ENCODE results near the gene FSTL4. TPM values are rescaled to one million over a fixed set of nuclear protein-coding genes. Genes with fewer than 3 reads are reported as not detected.

The FSTL4 gene
- polyA plus RNA-seq, 2 donors, result 0.67 to 2.1 TPM

GRCh38 chr5:133599044-133599443 is 13.3 kb downstream of the FSTL4 start:
- H3K27ac ChIP-seq (ENCODE audit: low read depth in 2 of 2, low read length in 1 of 2), result no peak overlapping the region
- WGBS, 2 donors, result 78 to 92% methylated on average over 8 of the region's 8 CpGs
- no peaks in the 10 kb centered on the region for H3K4me1 ChIP-seq (ENCODE audit: control insufficient read depth in 2 of 2, insufficient read depth in 2 of 2, low read length in 1 of 2)
- no peaks in the 10 kb centered on the region for H3K36me3 ChIP-seq (ENCODE audit: control insufficient read depth in 2 of 2, insufficient read depth in 2 of 2, low read length in 1 of 2)
- H3K4me3 ChIP-seq (ENCODE audit: low read depth in 1 of 2, low read length in 2 of 2), result no peak overlapping the region
- H3K27me3 ChIP-seq (ENCODE audit: control insufficient read depth in 1 of 2, insufficient read depth in 2 of 2, low read length in 2 of 2), result no peaks in the 10 kb centered on the region
- H3K9me3 ChIP-seq (ENCODE audit: control insufficient read depth in 2 of 2, insufficient read depth in 1 of 2, low read depth in 1 of 2, low read length in 1 of 2), result no peaks in the 10 kb centered on the region

- H3K9me3 ChIP-seq (ENCODE audit: control insufficient read depth in 2 of 2, insufficient read depth in 1 of 2, low read depth in 1 of 2, low read length in 1 of 2), result no peaks in the 10 kb centered on the region
- no peak overlapping the region for H3K27ac ChIP-seq (ENCODE audit: low read depth in 2 of 2, low read length in 1 of 2)
- H3K36me3 ChIP-seq (ENCODE audit: control insufficient read depth in 2 of 2, insufficient read depth in 2 of 2, low read length in 1 of 2), result no peaks in the 10 kb centered on the region
- no peaks in the 10 kb centered on the region for H3K4me1 ChIP-seq (ENCODE audit: control insufficient read depth in 2 of 2, insufficient read depth in 2 of 2, low read length in 1 of 2)
- no peak overlapping the region for H3K4me3 ChIP-seq (ENCODE audit: low read depth in 1 of 2, low read length in 2 of 2)
- H3K27me3 ChIP-seq (ENCODE audit: control insufficient read depth in 1 of 2, insufficient read depth in 2 of 2, low read length in 2 of 2), result no peaks in the 10 kb centered on the region
- 57 to 83% methylated on average over 5 of the region's 5 CpGs for WGBS, 2 donors
Measured at GRCh38 chr5:133596049-133596448, 16.3 kb downstream of the FSTL4 start.

- no peaks in the 10 kb centered on the region for H3K27me3 ChIP-seq (ENCODE audit: control insufficient read depth in 1 of 2, insufficient read depth in 2 of 2, low read length in 2 of 2)
- H3K4me1 ChIP-seq (ENCODE audit: control insufficient read depth in 2 of 2, insufficient read depth in 2 of 2, low read length in 1 of 2), result no peaks in the 10 kb centered on the region
- no peak overlapping the region for H3K4me3 ChIP-seq (ENCODE audit: low read depth in 1 of 2, low read length in 2 of 2)
- H3K9me3 ChIP-seq (ENCODE audit: control insufficient read depth in 2 of 2, insufficient read depth in 1 of 2, low read depth in 1 of 2, low read length in 1 of 2), result no peaks in the 10 kb centered on the region
- no peaks in the 10 kb centered on the region for H3K36me3 ChIP-seq (ENCODE audit: control insufficient read depth in 2 of 2, insufficient read depth in 2 of 2, low read length in 1 of 2)
- WGBS, 2 donors, result 76 to 77% methylated on average over 5 of the region's 5 CpGs
- no peak overlapping the region for H3K27ac ChIP-seq (ENCODE audit: low read depth in 2 of 2, low read length in 1 of 2)
Measured at GRCh38 chr5:133595465-133595864, 16.9 kb downstream of the FSTL4 start.

GRCh38 chr5:133589286-133589685 is 23.1 kb downstream of the FSTL4 start:
- Histone ChIP-seq H3K4me3 (ENCODE audit: low read depth in 1 of 2, low read length in 2 of 2) (no peak overlapping the region), H3K36me3 (ENCODE audit: control insufficient read depth in 2 of 2, insufficient read depth in 2 of 2, low read length in 1 of 2) (no peaks in the 10 kb centered on the region), H3K9me3 (ENCODE audit: control insufficient read depth in 2 of 2, insufficient read depth in 1 of 2, low read depth in 1 of 2, low read length in 1 of 2) (no peaks in the 10 kb centered on the region), H3K4me1 (ENCODE audit: control insufficient read depth in 2 of 2, insufficient read depth in 2 of 2, low read length in 1 of 2) (no peaks in the 10 kb centered on the region), H3K27me3 (ENCODE audit: control insufficient read depth in 1 of 2, insufficient read depth in 2 of 2, low read length in 2 of 2) (no peaks in the 10 kb centered on the region), H3K27ac (ENCODE audit: low read depth in 2 of 2, low read length in 1 of 2) (no peak overlapping the region)
- 68 to 100% methylated on average over 1 of the region's 1 CpG for WGBS, 2 donors

- WGBS, 2 donors, result 64 to 65% methylated on average over 6 to 7 of the region's 7 CpGs
- Histone ChIP-seq H3K4me1 (ENCODE audit: control insufficient read depth in 2 of 2, insufficient read depth in 2 of 2, low read length in 1 of 2) (peaks cover 4 to 11% of the 10 kb centered on the region in 2 donors), H3K9me3 (ENCODE audit: control insufficient read depth in 2 of 2, insufficient read depth in 1 of 2, low read depth in 1 of 2, low read length in 1 of 2) (no peaks in the 10 kb centered on the region), H3K36me3 (ENCODE audit: control insufficient read depth in 2 of 2, insufficient read depth in 2 of 2, low read length in 1 of 2) (no peaks in the 10 kb centered on the region), H3K27me3 (ENCODE audit: control insufficient read depth in 1 of 2, insufficient read depth in 2 of 2, low read length in 2 of 2) (no peaks in the 10 kb centered on the region), H3K27ac (ENCODE audit: low read depth in 2 of 2, low read length in 1 of 2) (peak overlapping the region in 1 of 2 donors; percentile 73), H3K4me3 (ENCODE audit: low read depth in 1 of 2, low read length in 2 of 2) (peak overlapping the region in 1 of 2 donors; percentile 8)
Measured at GRCh38 chr5:133582971-133583370, 29.4 kb downstream of the FSTL4 start.

- WGBS, 2 donors, result 57 to 67% methylated on average over 5 of the region's 5 CpGs
- Histone ChIP-seq H3K9me3 (ENCODE audit: control insufficient read depth in 2 of 2, insufficient read depth in 1 of 2, low read depth in 1 of 2, low read length in 1 of 2) (no peaks in the 10 kb centered on the region), H3K4me3 (ENCODE audit: low read depth in 1 of 2, low read length in 2 of 2) (no peak overlapping the region), H3K4me1 (ENCODE audit: control insufficient read depth in 2 of 2, insufficient read depth in 2 of 2, low read length in 1 of 2) (peaks cover 4 to 11% of the 10 kb centered on the region in 2 donors), H3K27ac (ENCODE audit: low read depth in 2 of 2, low read length in 1 of 2) (peak overlapping the region in 1 of 2 donors; percentile 71), H3K27me3 (ENCODE audit: control insufficient read depth in 1 of 2, insufficient read depth in 2 of 2, low read length in 2 of 2) (no peaks in the 10 kb centered on the region), H3K36me3 (ENCODE audit: control insufficient read depth in 2 of 2, insufficient read depth in 2 of 2, low read length in 1 of 2) (no peaks in the 10 kb centered on the region)
Measured at GRCh38 chr5:133581918-133582317, 30.4 kb downstream of the FSTL4 start.

GRCh38 chr5:133581348-133581747 is 31.0 kb downstream of the FSTL4 start:
- H3K27ac ChIP-seq (ENCODE audit: low read depth in 2 of 2, low read length in 1 of 2), result no peak overlapping the region
- no peak overlapping the region for H3K4me3 ChIP-seq (ENCODE audit: low read depth in 1 of 2, low read length in 2 of 2)
- WGBS, 2 donors, result 60% methylated on average over 5 of the region's 5 CpGs
- H3K9me3 ChIP-seq (ENCODE audit: control insufficient read depth in 2 of 2, insufficient read depth in 1 of 2, low read depth in 1 of 2, low read length in 1 of 2), result no peaks in the 10 kb centered on the region
- H3K27me3 ChIP-seq (ENCODE audit: control insufficient read depth in 1 of 2, insufficient read depth in 2 of 2, low read length in 2 of 2), result no peaks in the 10 kb centered on the region
- H3K4me1 ChIP-seq (ENCODE audit: control insufficient read depth in 2 of 2, insufficient read depth in 2 of 2, low read length in 1 of 2), result peaks cover 4 to 11% of the 10 kb centered on the region in 2 donors
- H3K36me3 ChIP-seq (ENCODE audit: control insufficient read depth in 2 of 2, insufficient read depth in 2 of 2, low read length in 1 of 2), result no peaks in the 10 kb centered on the region

GRCh38 chr5:133580618-133581017 is 31.7 kb downstream of the FSTL4 start:
- no peaks in the 10 kb centered on the region for H3K27me3 ChIP-seq (ENCODE audit: control insufficient read depth in 1 of 2, insufficient read depth in 2 of 2, low read length in 2 of 2)
- 84 to 86% methylated on average over 7 of the region's 7 CpGs for whole genome bisulfite sequencing, 2 donors
- peaks cover 4 to 11% of the 10 kb centered on the region in 2 donors for H3K4me1 ChIP-seq (ENCODE audit: control insufficient read depth in 2 of 2, insufficient read depth in 2 of 2, low read length in 1 of 2)
- no peak overlapping the region for H3K4me3 ChIP-seq (ENCODE audit: low read depth in 1 of 2, low read length in 2 of 2)
- H3K9me3 ChIP-seq (ENCODE audit: control insufficient read depth in 2 of 2, insufficient read depth in 1 of 2, low read depth in 1 of 2, low read length in 1 of 2), result no peaks in the 10 kb centered on the region
- H3K36me3 ChIP-seq (ENCODE audit: control insufficient read depth in 2 of 2, insufficient read depth in 2 of 2, low read length in 1 of 2), result no peaks in the 10 kb centered on the region
- no peak overlapping the region for H3K27ac ChIP-seq (ENCODE audit: low read depth in 2 of 2, low read length in 1 of 2)

- no peaks in the 10 kb centered on the region for H3K27me3 ChIP-seq (ENCODE audit: control insufficient read depth in 1 of 2, insufficient read depth in 2 of 2, low read length in 2 of 2)
- H3K4me1 ChIP-seq (ENCODE audit: control insufficient read depth in 2 of 2, insufficient read depth in 2 of 2, low read length in 1 of 2), result peaks cover 4 to 11% of the 10 kb centered on the region in 2 donors
- H3K9me3 ChIP-seq (ENCODE audit: control insufficient read depth in 2 of 2, insufficient read depth in 1 of 2, low read depth in 1 of 2, low read length in 1 of 2), result no peaks in the 10 kb centered on the region
- no peak overlapping the region for H3K27ac ChIP-seq (ENCODE audit: low read depth in 2 of 2, low read length in 1 of 2)
- no peak overlapping the region for H3K4me3 ChIP-seq (ENCODE audit: low read depth in 1 of 2, low read length in 2 of 2)
- 76 to 85% methylated on average over 4 of the region's 4 CpGs for WGBS, 2 donors
- no peaks in the 10 kb centered on the region for H3K36me3 ChIP-seq (ENCODE audit: control insufficient read depth in 2 of 2, insufficient read depth in 2 of 2, low read length in 1 of 2)
Measured at GRCh38 chr5:133579766-133580165, 32.6 kb downstream of the FSTL4 start.

- Histone ChIP-seq H3K27me3 (ENCODE audit: control insufficient read depth in 1 of 2, insufficient read depth in 2 of 2, low read length in 2 of 2) (no peaks in the 10 kb centered on the region), H3K9me3 (ENCODE audit: control insufficient read depth in 2 of 2, insufficient read depth in 1 of 2, low read depth in 1 of 2, low read length in 1 of 2) (no peaks in the 10 kb centered on the region), H3K4me1 (ENCODE audit: control insufficient read depth in 2 of 2, insufficient read depth in 2 of 2, low read length in 1 of 2) (no peaks in the 10 kb centered on the region), H3K27ac (ENCODE audit: low read depth in 2 of 2, low read length in 1 of 2) (no peak overlapping the region), H3K36me3 (ENCODE audit: control insufficient read depth in 2 of 2, insufficient read depth in 2 of 2, low read length in 1 of 2) (no peaks in the 10 kb centered on the region), H3K4me3 (ENCODE audit: low read depth in 1 of 2, low read length in 2 of 2) (no peak overlapping the region)
- 73 to 74% methylated on average over 1 of the region's 1 CpG for WGBS, 2 donors
Measured at GRCh38 chr5:133569347-133569746, 43.0 kb downstream of the FSTL4 start.
